Stimulated activated CD8-positive, alpha-beta memory T cell treated with anti-CD3 and anti-CD28 coated beads, Interleukin-7, amount 100 ng/mL, for 24 hours (primary cell): ENCODE results near the gene C1QTNF8.

ENCODE experiments used
- DNase-seq: peaks from one replicate; pipeline ENCODE4 v3.0.0-alpha.2; 2020; ENCODE audit warnings: low read depth

C1QTNF8 gene

GRCh38 chr16:1077877-1078578, 18.0 kb downstream of the C1QTNF8 start:
- DNase-seq = no peak

GRCh38 chr16:1076801-1077576, 19.1 kb downstream of the C1QTNF8 start:
- DNase-seq = no peak

- DNase-seq = no peak
Measured at GRCh38 chr16:1075546-1075945, 20.5 kb downstream of the C1QTNF8 start.

GRCh38 chr16:1074379-1074649, 21.7 kb downstream of the C1QTNF8 start:
- no peak for DNase-seq

GRCh38 chr16:1073566-1074378, 22.3 kb downstream of the C1QTNF8 start:
- no peak for DNase-seq

GRCh38 chr16:1073262-1073558, 22.8 kb downstream of the C1QTNF8 start:
- no peak for DNase-seq

GRCh38 chr16:1072526-1073261, 23.4 kb downstream of the C1QTNF8 start, which contains the start of gene SSTR5:
Gene SSTR5, plus strand, starts transcription at chr16:1072747. Its CDS starts 6,122 bp downstream, at chr16:1078869.
- no peak for DNase-seq

- no peak for DNase-seq
Measured at GRCh38 chr16:1071561-1072225, 24.4 kb downstream of the C1QTNF8 start.

- DNase-seq = no peak
Measured at GRCh38 chr16:1070864-1071408, 25.1 kb downstream of the C1QTNF8 start.

GRCh38 chr16:1070084-1070863, 25.8 kb downstream of the C1QTNF8 start:
- no peak for DNase-seq

- DNase-seq = no peak
Measured at GRCh38 chr16:1069154-1069553, 26.9 kb downstream of the C1QTNF8 start.

GRCh38 chr16:1068451-1068850, 27.6 kb downstream of the C1QTNF8 start:
- no peak for DNase-seq

GRCh38 chr16:1067629-1068028, 28.4 kb downstream of the C1QTNF8 start:
- no peak for DNase-seq

- DNase-seq = no peak
Measured at GRCh38 chr16:1066584-1067172, 29.4 kb downstream of the C1QTNF8 start.

- no peak for DNase-seq
Measured at GRCh38 chr16:1065469-1066128, 30.4 kb downstream of the C1QTNF8 start.

- no peak for DNase-seq
Measured at GRCh38 chr16:1063728-1064127, 32.3 kb downstream of the C1QTNF8 start.

- no peak for DNase-seq
Measured at GRCh38 chr16:1062895-1063294, 33.1 kb downstream of the C1QTNF8 start.

GRCh38 chr16:1061769-1062505, 34.1 kb downstream of the C1QTNF8 start:
- DNase-seq = no peak
